MG63 (cell line): ENCODE results near the gene TAOK3. TPM values are rescaled to one million over a fixed set of nuclear protein-coding genes. Genes with fewer than 3 reads are reported as not detected.
A peak's percentile ranks its signal among the peaks of the same experiment; 100 is the strongest.

ENCODE experiments used
- DNase-seq: peaks from one replicate; pipeline ENCODE4 v3.0.0-alpha.2; 2020
- H3K27me3 ChIP-seq: fragments of 250-450 bp; sonication (Bioruptor Pico); 2 replicates; pipeline ENCODE4 v1.5.1; 2020; ENCODE audit warnings: mild to moderate bottlenecking, moderate library complexity
- H3K36me3 ChIP-seq: fragments of 250-450 bp; sonication (Bioruptor Pico); 2 replicates; pipeline ENCODE4 v1.5.1; 2020; ENCODE audit warnings: mild to moderate bottlenecking, moderate library complexity
- H3K4me3 ChIP-seq: fragments of 250-450 bp; sonication (Bioruptor Pico); 2 replicates; pipeline ENCODE4 v1.5.1; 2020; ENCODE audit warnings: mild to moderate bottlenecking, moderate library complexity
- H3K9me3 ChIP-seq: fragments of 250-450 bp; sonication (Bioruptor Pico); 2 replicates; pipeline ENCODE4 v1.5.1; 2020; ENCODE audit warnings: mild to moderate bottlenecking, moderate library complexity
- total RNA-seq: library from RNA; depleted of rRNA; stranded (reverse); fragments of >200 nt; shearing (Covaris generic); gene quantifications from 2 replicates; pipeline ENCODE4 v1.2.3, GENCODE V29; 2014; ENCODE audit warnings: low replicate concordance; rRNA removed

TAOK3 gene
- total RNA-seq, 1 experiment from 2014 or later: 24.5 TPM

DNA sequence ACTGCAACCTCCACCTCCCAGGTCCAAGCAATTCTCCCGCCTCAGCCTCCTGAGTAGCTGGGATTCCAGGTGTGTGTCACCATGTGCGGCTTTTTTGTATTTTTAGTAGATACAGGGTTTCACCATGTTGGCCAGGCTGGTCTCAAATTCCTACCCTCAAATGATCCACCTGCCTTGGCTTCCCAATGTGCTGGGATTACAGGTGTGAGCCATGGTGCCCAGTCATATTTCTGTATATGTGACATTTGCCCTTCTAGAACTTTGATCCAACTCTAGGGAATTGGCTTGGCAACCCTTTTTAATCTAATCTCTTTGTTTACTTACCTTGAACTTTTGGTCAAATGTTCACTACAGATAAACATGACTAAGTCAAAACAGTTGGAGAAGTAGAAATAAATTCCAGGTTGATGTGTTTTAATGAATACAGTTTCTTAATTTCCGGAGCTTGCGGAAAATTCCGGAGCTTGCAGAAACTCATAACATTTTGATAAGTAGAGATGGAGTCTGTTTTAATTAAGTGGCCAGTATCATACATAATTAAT lies 248.3 kb downstream of the TAOK3 start:
- Histone ChIP-seq H3K4me3 (no peak overlapping the region), H3K9me3 (0 out of 2 replicates have a peak, but pooled peaks cover under 1% of the 10 kb centered on the region), H3K36me3 (no peaks in the 10 kb centered on the region), H3K27me3 (no peaks in the 10 kb centered on the region)
- no peak for DNase-seq

DNA sequence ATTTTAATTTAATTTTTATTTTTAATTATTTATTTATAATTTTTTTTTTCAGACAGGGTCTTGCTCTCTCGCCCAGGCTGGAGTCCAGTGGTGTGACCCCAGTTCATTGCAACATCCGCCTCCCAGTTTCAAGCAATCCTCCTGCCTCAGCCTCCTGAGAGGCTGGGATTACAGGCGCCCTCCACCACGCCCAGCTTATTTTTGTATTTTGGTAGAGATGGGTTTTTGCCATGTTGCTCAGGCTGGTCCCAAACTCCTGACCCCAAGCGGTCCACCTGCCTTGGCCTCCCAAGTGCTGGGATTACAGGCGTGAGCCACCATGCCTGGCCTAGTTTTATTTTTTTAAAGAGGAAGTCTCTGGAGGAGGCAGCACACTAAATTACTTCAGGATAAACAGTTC lies 250.4 kb downstream of the TAOK3 start:
- H3K27me3 ChIP-seq: no peaks in the 10 kb centered on the region
- H3K9me3 ChIP-seq: no peaks in the 10 kb centered on the region
- no peaks in the 10 kb centered on the region for H3K36me3 ChIP-seq
- H3K4me3 ChIP-seq: no peak overlapping the region
- DNase-seq: no peak

GRCh38 chr12:118120579-118121363 lies 251.9 kb downstream of the TAOK3 start:
- Histone ChIP-seq H3K9me3 (no peaks in the 10 kb centered on the region), H3K36me3 (peaks cover 6% of the 10 kb centered on the region; the same call in 1 of the 2 replicates), H3K27me3 (no peaks in the 10 kb centered on the region), H3K4me3 (no peak overlapping the region)
- peak; percentile 51 for DNase-seq

DNA sequence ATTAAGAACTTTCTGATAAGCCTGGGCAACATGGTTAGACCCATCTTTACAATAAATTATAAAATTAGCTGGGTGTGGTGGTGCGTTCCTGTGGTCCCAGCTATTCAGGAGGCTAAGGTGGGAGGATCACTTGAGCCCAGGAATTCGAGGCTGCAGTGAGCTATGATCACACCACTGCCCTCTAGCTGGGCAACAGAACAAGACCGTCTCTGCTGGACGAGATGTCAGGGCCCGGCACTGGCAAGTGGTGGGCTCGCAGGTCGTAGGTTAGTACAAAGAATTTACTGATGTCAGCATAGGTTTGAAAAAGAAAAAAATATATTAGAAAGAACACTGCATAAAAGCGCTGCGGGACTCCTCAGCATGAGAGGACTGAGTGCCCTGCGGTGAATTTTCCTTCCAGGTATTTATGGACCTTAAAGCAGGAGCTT lies 253.2 kb downstream of the TAOK3 start:
- Histone ChIP-seq H3K27me3 (no peaks in the 10 kb centered on the region), H3K4me3 (no peak overlapping the region), H3K9me3 (no peaks in the 10 kb centered on the region), H3K36me3 (peaks cover 6% of the 10 kb centered on the region; the same call in 1 of the 2 replicates)
- no peak for DNase-seq

DNA sequence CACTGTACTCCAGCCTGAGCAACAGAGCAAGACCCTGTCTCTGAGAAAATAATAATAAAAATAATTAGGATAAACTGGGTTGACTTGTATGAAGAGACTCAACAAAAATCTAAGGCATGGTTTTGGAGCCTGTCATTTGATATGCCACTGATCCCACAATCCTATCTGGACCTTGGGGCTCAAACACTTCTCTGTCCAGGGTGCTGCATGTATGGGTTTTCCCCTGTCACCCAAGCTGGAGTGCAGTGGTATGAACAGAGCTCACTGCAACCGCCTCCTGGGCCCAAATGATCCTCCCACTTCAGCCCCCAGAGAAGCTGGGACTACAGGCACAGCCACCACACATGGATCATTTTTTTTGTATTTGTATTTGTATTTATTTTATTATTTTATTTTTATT lies 263.6 kb downstream of the TAOK3 start:
- DNase-seq: no peak
- no peaks in the 10 kb centered on the region for H3K27me3 ChIP-seq
- H3K4me3 ChIP-seq: no peak overlapping the region
- no peaks in the 10 kb centered on the region for H3K9me3 ChIP-seq
- H3K36me3 ChIP-seq: no peaks in the 10 kb centered on the region

DNA sequence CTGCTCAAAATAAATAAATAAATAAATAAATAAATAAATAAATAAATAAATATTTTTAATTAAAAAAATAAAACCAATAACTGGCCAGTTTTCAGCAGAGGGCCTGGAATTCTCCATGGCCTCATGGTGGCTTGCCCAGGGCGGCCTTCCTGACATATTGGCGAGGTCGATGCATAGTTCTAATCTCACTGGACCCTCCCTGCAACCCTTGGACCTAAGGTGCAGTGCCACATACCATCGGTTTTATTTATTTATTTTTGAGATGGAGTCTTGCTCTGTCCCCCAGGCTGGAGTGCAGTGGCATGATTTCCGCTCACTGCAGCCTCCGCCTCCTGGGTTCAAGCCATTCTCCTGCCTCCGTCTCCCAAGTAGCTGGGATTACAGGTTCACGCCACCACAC lies 265.0 kb downstream of the TAOK3 start:
- H3K36me3 ChIP-seq: no peaks in the 10 kb centered on the region

DNA sequence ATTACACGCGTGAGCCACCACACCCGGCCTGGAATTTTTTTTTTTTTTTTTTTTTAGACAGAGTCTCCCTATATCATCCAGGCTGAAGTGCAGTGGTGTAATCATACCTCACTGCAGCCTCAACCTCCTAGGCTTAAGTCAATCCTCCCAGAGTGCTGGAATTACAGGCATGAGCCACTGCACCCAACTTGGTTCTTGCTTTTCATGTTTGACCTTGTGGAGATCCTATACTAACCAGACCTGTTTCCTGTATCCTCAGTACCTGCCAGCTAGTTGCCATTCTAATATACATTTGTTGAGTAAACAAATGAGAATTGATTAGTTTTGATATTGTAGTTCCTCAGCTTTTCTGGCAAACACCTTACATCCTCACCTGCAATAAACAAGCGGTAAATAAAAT lies 265.7 kb downstream of the TAOK3 start:
- Histone ChIP-seq H3K27me3 (no peaks in the 10 kb centered on the region), H3K4me3 (no peak overlapping the region), H3K36me3 (no peaks in the 10 kb centered on the region), H3K9me3 (no peaks in the 10 kb centered on the region)
- no peak for DNase-seq

More for the DNA sequence above, 265.0 kb downstream of the TAOK3 start:
- Histone ChIP-seq H3K27me3 (no peaks in the 10 kb centered on the region), H3K9me3 (no peaks in the 10 kb centered on the region), H3K4me3 (no peak overlapping the region)
- no peak for DNase-seq

DNA sequence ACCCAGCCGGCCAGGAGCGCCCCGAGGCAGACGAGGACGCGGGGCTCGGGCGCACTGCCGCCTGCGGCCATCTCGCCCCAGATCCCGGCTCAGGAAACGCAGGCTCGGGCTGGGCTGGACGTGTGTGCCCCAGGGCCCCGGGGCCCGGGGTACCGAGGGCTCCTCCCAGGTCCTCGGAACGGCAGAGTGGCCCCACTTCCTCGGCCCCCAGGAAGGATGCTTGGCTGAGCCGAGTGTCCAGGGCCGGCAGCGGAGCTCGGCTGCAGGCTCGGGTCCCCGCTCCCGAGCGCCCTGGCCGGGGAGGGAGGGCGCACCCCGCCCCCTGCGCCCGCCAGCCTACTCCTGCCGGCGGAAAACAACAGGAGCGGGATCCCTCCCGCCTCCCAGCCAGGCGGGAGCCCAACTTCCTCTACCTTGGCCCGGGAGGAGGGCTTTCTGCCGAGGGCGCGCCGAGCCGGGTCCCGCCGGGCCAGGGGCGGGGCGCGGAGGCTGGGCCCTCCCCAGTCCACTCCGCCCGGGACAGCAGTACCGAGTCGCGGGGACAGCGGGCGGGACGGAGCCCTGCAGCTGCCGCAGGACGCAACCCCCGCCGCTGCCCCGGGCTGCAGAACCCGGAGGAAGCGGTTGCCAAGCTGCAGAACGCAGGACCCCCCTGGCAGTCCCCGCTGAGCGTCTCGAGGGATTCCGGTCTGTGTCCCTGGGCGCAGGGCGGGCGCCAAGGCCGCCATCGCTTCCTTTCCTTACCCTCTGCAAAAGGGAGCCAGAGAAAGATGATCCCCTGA lies 268.9 kb downstream of the TAOK3 start, which contains the start of gene VSIG10:
VSIG10 (minus strand) TSS at position 411 of the 782 bp plus-strand sequence; CDS start at position 71, 340 bp downstream.
- peak within 1 kb of the TSS; percentile 68 for H3K4me3 ChIP-seq
- peak; percentile 83 for DNase-seq
- H3K9me3 ChIP-seq: no peaks in the 10 kb centered on the region
- no peaks in the 10 kb centered on the region for H3K36me3 ChIP-seq
- no peaks in the 10 kb centered on the region for H3K27me3 ChIP-seq

DNA sequence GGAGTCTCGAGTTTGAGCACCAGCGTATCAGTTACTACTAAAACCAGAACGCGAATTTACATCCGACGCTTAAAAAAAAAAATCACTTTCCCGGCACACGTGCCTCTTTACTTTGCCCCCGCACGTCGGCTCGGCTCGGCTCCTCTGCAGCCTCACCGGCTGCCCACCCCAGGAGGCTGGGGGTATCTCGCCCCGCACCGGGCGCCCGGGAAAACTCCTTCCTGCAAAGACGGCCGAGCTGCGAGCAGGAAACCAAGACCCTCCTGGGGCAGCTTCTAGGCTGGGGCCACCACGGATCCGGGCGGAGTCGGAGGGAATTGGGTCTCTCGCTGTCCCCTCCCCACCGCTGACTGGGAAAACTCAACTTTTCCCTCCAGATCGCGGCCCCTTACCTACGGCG lies 269.5 kb downstream of the TAOK3 start:
- Histone ChIP-seq H3K4me3 (peak overlapping the region; percentile 68), H3K9me3 (no peaks in the 10 kb centered on the region), H3K36me3 (no peaks in the 10 kb centered on the region), H3K27me3 (no peaks in the 10 kb centered on the region)
- no peak for DNase-seq

DNA sequence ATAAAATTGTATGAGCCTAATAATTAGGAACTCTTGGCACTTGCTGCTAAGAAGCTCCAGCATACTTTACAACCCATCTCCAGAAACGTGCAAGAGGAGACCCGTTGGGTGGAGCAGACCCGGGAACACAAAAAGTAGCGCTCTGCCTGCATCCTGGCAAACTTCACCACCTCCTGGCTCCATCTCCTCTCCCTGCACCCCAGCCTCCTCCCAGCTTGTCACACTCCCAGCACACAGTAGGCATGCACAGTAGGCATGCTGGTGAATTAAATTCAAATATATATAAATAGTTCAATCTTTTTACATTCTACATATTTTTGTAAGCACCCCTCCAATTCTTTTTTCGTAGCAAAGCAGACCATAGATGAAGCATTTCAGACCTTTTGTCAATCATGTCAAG lies 270.1 kb downstream of the TAOK3 start:
- H3K9me3 ChIP-seq: no peaks in the 10 kb centered on the region
- peak overlapping the region; percentile 68 for H3K4me3 ChIP-seq
- no peaks in the 10 kb centered on the region for H3K27me3 ChIP-seq
- no peaks in the 10 kb centered on the region for H3K36me3 ChIP-seq
- no peak for DNase-seq

DNA sequence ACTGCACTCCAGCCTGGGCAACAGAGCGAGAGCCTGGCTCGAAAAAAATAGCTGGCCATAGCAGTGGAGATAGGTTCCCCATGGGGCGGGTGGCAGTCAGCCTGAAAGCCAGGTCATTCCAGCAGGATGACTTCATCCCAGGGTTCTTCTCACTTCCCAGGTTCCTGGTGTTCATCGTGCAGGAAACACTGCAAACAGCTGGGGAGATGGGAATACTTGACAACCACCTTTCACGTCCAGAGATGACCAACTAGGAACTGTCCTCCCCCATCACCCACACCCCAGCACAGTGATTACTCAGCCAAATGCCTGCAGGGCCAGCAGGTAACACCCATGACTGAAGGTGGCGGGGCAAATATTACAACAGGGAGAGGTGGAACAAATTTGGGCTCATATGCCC lies 270.6 kb downstream of the TAOK3 start:
- H3K36me3 ChIP-seq: no peaks in the 10 kb centered on the region
- no peaks in the 10 kb centered on the region for H3K27me3 ChIP-seq
- H3K9me3 ChIP-seq: no peaks in the 10 kb centered on the region
- H3K4me3 ChIP-seq: no peak overlapping the region
- DNase-seq: peak; percentile 54

DNA sequence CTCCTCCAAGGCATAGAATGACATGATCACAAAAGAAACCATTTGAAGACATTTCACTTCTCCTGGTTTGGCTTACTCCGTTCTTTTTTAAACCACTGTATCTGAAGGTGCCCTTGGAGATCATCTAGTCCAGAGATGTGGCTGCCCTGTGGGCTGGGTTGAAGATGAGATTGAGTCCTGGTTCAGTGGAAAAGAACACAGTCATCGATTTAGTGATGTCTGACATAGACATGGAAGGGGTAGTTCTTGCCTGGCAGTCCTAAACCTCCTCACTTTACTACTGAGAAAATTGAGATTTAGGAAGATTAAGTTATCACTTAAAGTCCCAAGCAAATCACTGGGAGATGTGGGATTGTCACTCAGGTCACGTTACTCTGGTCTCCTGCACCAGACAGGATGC lies 271.7 kb downstream of the TAOK3 start:
- Histone ChIP-seq H3K27me3 (no peaks in the 10 kb centered on the region), H3K9me3 (no peaks in the 10 kb centered on the region), H3K4me3 (no peak overlapping the region), H3K36me3 (no peaks in the 10 kb centered on the region)
- DNase-seq: no peak

Other genes with a start within 250 kb of the TAOK3 start
- gene PEBP1, start 236.8 kb downstream of the TAOK3 start, total RNA-seq: 213 and 258 TPM in 2 replicates
- gene SUDS3, start 3.6 kb upstream of the TAOK3 start, total RNA-seq: 20.5 and 46.8 TPM in 2 replicates